Esophagus muscularis mucosa (tissue), 4 donors: Measurements from ENCODE around the gene RERE. TPM values are rescaled to one million over a fixed set of nuclear protein-coding genes. Genes with fewer than 3 reads are reported as not detected.

Experiments used
- DNase-seq: peaks from one replicate; pipeline ENCODE4 v3.0.0-alpha.2; 2017; ENCODE audit errors: extremely low spot score
- H3K27ac ChIP-seq, 4 donors: fragments of 200-600 bp; sonication (generic); replicated peaks in 1 of 4; 1 replicate in 3 of 4; 2 replicates in 1 of 4; pipeline ENCODE4 v1.5.1; 2016 to 2019; ENCODE audit warnings: mild to moderate bottlenecking in 1 of 4
- H3K27me3 ChIP-seq, 4 donors: fragments of 200-600 bp; sonication (generic); one replicate each; pipeline versions ENCODE4 v1.5.1 to v1.6.0; 2016 to 2019
- H3K36me3 ChIP-seq, 4 donors: fragments of 200-600 bp; sonication (generic); one replicate each; pipeline ENCODE4 v1.5.1; 2016 to 2019
- H3K4me1 ChIP-seq, 4 donors: fragments of 200-600 bp; sonication (generic); one replicate each; pipeline ENCODE4 v1.5.1; 2016 to 2019
- H3K4me3 ChIP-seq, 4 donors: fragments of 200-600 bp; sonication (generic); 1 replicate in 2 of 4; 2 replicates in 2 of 4; pipeline ENCODE4 v1.5.1; 2016 to 2019; ENCODE audit warnings: mild to moderate bottlenecking in 4 of 4, moderate library complexity in 1 of 4
- H3K9me3 ChIP-seq, 4 donors: fragments of 200-600 bp; sonication (generic); 1 replicate in 3 of 4; 2 replicates in 1 of 4; pipeline ENCODE4 v1.5.1; 2016 to 2019
- EP300 ChIP-seq: sonication (generic); formaldehyde crosslinking; IDR thresholded peaks from one replicate; pipeline ENCODE4 v1.6.1; 2017; ENCODE audit warnings: antibody characterized with exemption
- POLR2A ChIP-seq: fragments of 450-650 bp; IDR thresholded peaks from one replicate; pipeline ENCODE4 v1.6.1; 2017; ENCODE audit warnings: antibody characterized with exemption, moderate library complexity, mild to moderate bottlenecking, low read depth
- POLR2AphosphoS5 ChIP-seq, 2 donors: sonication (generic); formaldehyde crosslinking; IDR thresholded peaks; one replicate each; pipeline ENCODE4 v1.6.1; 2017; ENCODE audit warnings: antibody characterized with exemption in 2 of 2
- WGBS: methylation state at CpG from one replicate; pipeline ENCODE4 v1.1.5; 2018; 5-methylcytosine and 5-hydroxymethylcytosine counted together
- intact Hi-C: fragments of 100-400 bp; cut with DNase I; formaldehyde crosslinking; loops from one replicate; pipeline ENCODE4 v1.15.1; 2023
- total RNA-seq, 4 donors: library from RNA; depleted of rRNA; stranded (reverse); fragments of >200 nt; gene quantifications; one replicate each; pipeline versions ENCODE4 v1.1.0 to v1.2.1, GENCODE V29; 2016
- TF ChIP-seq, protein P1 (sequence below), 3 experiments: fragments of 200-600 bp in 2 of 3; fragments of 450-650 bp in 1 of 3; sonication (generic) in 2 of 3; IDR thresholded peaks; one replicate each; pipeline ENCODE4 v1.5.1; 2017 to 2019; ENCODE audit warnings: antibody characterized with exemption in 3 of 3, mild to moderate bottlenecking in 2 of 3, moderate library complexity in 1 of 3

The RERE gene
- total RNA-seq, 4 donors from 2014 or later = 133 to 212 (median 168) TPM

DNA sequence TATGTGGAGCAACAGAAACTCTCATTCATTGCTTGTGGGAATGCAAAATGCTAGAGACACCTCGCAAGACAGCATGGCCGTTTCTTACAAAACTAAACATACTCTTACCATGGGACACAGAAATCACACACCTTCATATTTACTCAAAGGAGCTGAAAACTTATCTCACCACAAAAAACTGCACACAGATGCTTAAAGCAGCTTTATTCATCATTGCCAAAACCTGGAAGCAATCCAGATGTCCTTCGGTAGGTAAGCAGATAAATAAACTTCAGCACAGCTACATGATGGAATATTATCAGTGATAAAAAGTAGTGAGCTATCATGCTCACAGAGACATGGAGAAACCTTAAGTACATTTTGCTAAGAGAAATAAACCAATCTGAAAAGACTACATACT is 124.3 kb downstream of the RERE start:
- Histone ChIP-seq H3K36me3 (no peaks in the 10 kb centered on the region), H3K4me1 (peaks cover 5 to 65% (median 26%) of the 10 kb centered on the region in 4 donors), H3K4me3 (no peak overlapping the region), H3K27ac (no peak overlapping the region), H3K27me3 (no peaks in the 10 kb centered on the region), H3K9me3 (no peaks in the 10 kb centered on the region)
- TF ChIP-seq EP300 = no peak
- no peak for TF ChIP-seq POLR2AphosphoS5 (IDR thresholded peaks at IDR 0.05)
- TF ChIP-seq, protein P1, sequence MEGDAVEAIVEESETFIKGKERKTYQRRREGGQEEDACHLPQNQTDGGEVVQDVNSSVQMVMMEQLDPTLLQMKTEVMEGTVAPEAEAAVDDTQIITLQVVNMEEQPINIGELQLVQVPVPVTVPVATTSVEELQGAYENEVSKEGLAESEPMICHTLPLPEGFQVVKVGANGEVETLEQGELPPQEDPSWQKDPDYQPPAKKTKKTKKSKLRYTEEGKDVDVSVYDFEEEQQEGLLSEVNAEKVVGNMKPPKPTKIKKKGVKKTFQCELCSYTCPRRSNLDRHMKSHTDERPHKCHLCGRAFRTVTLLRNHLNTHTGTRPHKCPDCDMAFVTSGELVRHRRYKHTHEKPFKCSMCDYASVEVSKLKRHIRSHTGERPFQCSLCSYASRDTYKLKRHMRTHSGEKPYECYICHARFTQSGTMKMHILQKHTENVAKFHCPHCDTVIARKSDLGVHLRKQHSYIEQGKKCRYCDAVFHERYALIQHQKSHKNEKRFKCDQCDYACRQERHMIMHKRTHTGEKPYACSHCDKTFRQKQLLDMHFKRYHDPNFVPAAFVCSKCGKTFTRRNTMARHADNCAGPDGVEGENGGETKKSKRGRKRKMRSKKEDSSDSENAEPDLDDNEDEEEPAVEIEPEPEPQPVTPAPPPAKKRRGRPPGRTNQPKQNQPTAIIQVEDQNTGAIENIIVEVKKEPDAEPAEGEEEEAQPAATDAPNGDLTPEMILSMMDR (IDR thresholded peaks at IDR 0.05) = no peak
- no peak for TF ChIP-seq POLR2A
- intact Hi-C loops = no loop called here
- 85% methylated on average over 3 of the region's 3 CpGs for WGBS
- DNase-seq = no peak

DNA sequence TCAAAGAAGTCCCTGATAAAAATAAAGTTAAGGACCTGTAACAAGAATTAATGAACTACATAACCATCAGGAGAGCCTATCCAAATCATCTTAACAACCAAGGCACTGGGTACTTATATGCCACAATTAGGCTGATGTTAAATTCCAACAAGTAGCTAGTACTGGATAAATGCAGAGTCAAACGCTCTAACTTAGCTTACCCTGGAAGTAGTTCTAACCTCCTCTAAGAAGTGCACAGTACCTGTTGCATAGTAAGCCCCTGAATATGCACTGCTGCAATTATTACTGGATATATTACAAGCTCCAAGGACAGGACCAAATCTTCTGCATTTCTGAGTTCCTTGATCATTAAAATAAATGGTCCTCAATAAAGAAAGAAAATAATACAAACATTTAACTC is 125.8 kb downstream of the RERE start:
- Histone ChIP-seq H3K36me3 (no peaks in the 10 kb centered on the region), H3K9me3 (no peaks in the 10 kb centered on the region), H3K27me3 (no peaks in the 10 kb centered on the region), H3K27ac (no peak overlapping the region), H3K4me3 (no peak overlapping the region), H3K4me1 (peaks cover 16 to 74% (median 37%) of the 10 kb centered on the region in 4 donors)
- no peak for TF ChIP-seq POLR2AphosphoS5 (IDR thresholded peaks at IDR 0.05)
- no peak for TF ChIP-seq POLR2A
- TF ChIP-seq EP300 = no peak
- TF ChIP-seq, protein P1 (IDR thresholded peaks at IDR 0.05) = no peak
- 56% methylated on average over 1 of the region's 1 CpG for WGBS
- DNase-seq = no peak
- intact Hi-C loops = no loop called here

DNA sequence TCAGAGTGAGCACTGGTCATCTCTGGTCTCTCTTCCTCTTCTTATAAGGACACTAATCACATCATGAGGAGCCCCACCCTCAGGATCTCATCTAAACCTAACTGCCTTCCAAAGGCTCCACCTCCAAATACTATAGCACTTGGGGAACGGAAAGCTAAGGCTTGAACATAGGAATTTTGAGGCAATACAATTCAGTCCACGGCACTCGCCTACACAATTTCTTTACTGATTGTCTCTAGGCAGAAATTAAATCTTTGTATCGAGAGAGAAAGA is 127.3 kb downstream of the RERE start:
- H3K9me3 ChIP-seq = no peaks in the 10 kb centered on the region
- DNase-seq = no peak
- no peak overlapping the region for H3K27ac ChIP-seq
- no peaks in the 10 kb centered on the region for H3K36me3 ChIP-seq
- peaks cover 17 to 73% (median 47%) of the 10 kb centered on the region in 4 donors for H3K4me1 ChIP-seq
- intact Hi-C loops = no loop called here
- TF ChIP-seq POLR2AphosphoS5 (IDR thresholded peaks at IDR 0.05) (no peak), POLR2A (no peak), EP300 (no peak)
- TF ChIP-seq, protein P1 (IDR thresholded peaks at IDR 0.05) = no peak
- H3K4me3 ChIP-seq = no peak overlapping the region
- H3K27me3 ChIP-seq = no peaks in the 10 kb centered on the region
- WGBS = 96% methylated on average over 4 of the region's 4 CpGs

DNA sequence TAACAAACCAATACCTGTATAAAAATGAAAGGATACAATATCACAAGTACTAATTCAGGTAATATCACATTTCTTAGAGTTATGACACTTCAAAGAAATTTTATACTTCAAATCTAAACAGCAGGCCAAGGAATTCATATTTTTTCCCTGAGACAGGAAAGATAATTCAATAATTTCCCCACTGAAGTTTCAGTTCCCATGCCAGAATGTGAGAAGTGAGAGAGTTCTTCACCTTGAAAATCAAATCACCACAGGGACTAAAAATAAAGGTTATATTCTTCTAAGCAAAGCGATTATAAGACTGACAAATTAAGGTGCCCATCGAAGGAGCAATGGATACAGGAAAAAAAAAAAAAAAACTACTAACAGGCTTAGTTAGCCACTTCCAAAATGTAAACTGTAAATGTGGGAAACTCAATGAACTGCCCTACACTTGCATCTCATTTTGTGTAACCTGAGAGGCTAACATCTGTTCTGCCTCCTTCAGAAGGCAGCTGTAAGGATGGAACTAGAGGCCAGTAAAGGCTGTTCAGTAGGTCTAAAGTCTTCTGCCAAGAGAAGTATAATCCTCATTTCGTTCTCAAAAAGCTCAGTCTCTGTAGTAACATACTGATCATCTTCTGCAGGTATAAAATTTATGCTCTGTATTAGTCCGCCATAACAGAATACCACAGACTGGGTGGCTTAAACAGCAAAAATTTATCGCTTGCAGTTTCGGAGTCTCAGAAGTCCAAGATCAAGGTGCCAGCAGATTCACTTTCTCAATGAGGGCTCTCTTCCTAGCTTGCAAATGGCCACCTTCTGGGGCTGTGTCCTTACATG is 127.8 kb downstream of the RERE start:
- Histone ChIP-seq H3K27ac (no peak overlapping the region), H3K36me3 (no peaks in the 10 kb centered on the region), H3K4me1 (peaks cover 17 to 76% (median 48%) of the 10 kb centered on the region in 4 donors), H3K27me3 (no peaks in the 10 kb centered on the region), H3K4me3 (no peak overlapping the region), H3K9me3 (no peaks in the 10 kb centered on the region)
- 93% methylated on average over 6 of the region's 6 CpGs for WGBS
- TF ChIP-seq, protein P1 (IDR thresholded peaks at IDR 0.05) = no peak
- TF ChIP-seq POLR2A (no peak), POLR2AphosphoS5 (IDR thresholded peaks at IDR 0.05) (no peak)
- no peak for DNase-seq
- intact Hi-C loops = no loop called here

DNA sequence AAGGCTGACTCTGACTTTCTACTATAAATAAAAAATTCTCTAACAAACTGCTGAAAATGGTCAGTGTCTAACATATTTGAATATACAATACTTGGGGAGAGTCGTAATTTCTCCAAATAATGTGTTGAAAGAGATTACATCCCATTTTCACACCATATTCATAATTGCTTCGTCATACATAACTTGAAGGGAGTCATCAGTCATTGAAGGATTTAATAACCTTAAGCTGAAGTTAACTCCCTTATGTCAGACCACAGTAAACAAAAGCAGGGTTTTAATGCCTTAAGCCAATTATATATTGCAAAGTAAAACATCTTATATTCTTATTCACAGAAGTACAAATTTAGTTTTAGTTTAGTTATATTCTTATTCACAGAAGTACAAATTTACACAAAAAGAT is 129.9 kb downstream of the RERE start:
- Histone ChIP-seq H3K27ac (peak overlapping the region; percentile 53 to 67 (median 61)), H3K4me1 (peaks cover 12 to 64% (median 42%) of the 10 kb centered on the region in 4 donors)

More for the DNA sequence above, 129.9 kb downstream of the RERE start:
- Histone ChIP-seq H3K4me3 (no peak overlapping the region), H3K36me3 (no peaks in the 10 kb centered on the region), H3K9me3 (no peaks in the 10 kb centered on the region), H3K27me3 (no peaks in the 10 kb centered on the region)
- TF ChIP-seq POLR2A (no peak), EP300 (no peak), POLR2AphosphoS5 (IDR thresholded peaks at IDR 0.05) (no peak)
- TF ChIP-seq, protein P1 (IDR thresholded peaks at IDR 0.05) = no peak
- intact Hi-C loops = no loop called here
- 52% methylated on average over 2 of the region's 2 CpGs for WGBS
- no peak for DNase-seq
